Erythroblast (primary cell): ENCODE results near the gene TMEM38A.

ENCODE experiments used
- GATA1 ChIP-seq: IDR thresholded peaks from 2 replicates; pipeline ENCODE4 v1.6.1; 2011; ENCODE audit warnings: low read depth, mild to moderate bottlenecking, control low read depth, low read length, moderate library complexity
- POLR2A ChIP-seq: IDR thresholded peaks from 2 replicates; pipeline ENCODE4 v1.6.1; 2011; ENCODE audit warnings: mild to moderate bottlenecking, low read length

GRCh38 chr19:16673231-16673630, 12.3 kb downstream of the TMEM38A start:
- TF ChIP-seq POLR2A (no peak), GATA1 (no peak)
